ENCODE data around the gene COA3.

- TF ChIP-seq, protein P1, sequence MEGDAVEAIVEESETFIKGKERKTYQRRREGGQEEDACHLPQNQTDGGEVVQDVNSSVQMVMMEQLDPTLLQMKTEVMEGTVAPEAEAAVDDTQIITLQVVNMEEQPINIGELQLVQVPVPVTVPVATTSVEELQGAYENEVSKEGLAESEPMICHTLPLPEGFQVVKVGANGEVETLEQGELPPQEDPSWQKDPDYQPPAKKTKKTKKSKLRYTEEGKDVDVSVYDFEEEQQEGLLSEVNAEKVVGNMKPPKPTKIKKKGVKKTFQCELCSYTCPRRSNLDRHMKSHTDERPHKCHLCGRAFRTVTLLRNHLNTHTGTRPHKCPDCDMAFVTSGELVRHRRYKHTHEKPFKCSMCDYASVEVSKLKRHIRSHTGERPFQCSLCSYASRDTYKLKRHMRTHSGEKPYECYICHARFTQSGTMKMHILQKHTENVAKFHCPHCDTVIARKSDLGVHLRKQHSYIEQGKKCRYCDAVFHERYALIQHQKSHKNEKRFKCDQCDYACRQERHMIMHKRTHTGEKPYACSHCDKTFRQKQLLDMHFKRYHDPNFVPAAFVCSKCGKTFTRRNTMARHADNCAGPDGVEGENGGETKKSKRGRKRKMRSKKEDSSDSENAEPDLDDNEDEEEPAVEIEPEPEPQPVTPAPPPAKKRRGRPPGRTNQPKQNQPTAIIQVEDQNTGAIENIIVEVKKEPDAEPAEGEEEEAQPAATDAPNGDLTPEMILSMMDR (IDR thresholded peaks at IDR 0.05), result no peak
- TF ChIP-seq POLR2A (IDR thresholded peaks at IDR 0.05), result no peak
These were observed 14.1 kb downstream of the COA3 start for GRCh38 chr17:42784409-42784808.

Data from esophagus squamous epithelium (tissue), 4 donors.